HEK293T (cell line): ENCODE results near the gene ADCY9.

Experiments used
- ARNT ChIP-seq: fragments of 450-650 bp; IDR thresholded peaks from 2 replicates; pipeline ENCODE4 v1.6.1; 2017; ENCODE audit warnings: mild to moderate bottlenecking
- BHLHE40 ChIP-seq: fragments of 450-650 bp; IDR thresholded peaks from 2 replicates; pipeline ENCODE4 v1.6.1; 2016; ENCODE audit warnings: mild to moderate bottlenecking, moderate library complexity, borderline replicate concordance
- CTBP1 ChIP-seq: fragments of 450-650 bp; IDR thresholded peaks from 2 replicates; pipeline ENCODE4 v1.6.1; 2016; ENCODE audit warnings: borderline replicate concordance
- ELF4 ChIP-seq: fragments of 450-650 bp; IDR thresholded peaks from 2 replicates; pipeline ENCODE4 v1.6.1; 2017; ENCODE audit warnings: antibody characterized with exemption
- FOXK2 ChIP-seq: fragments of 450-650 bp; IDR thresholded peaks from 2 replicates; pipeline ENCODE4 v1.6.1; 2016; ENCODE audit warnings: mild to moderate bottlenecking
- FOXM1 ChIP-seq: fragments of 450-650 bp; IDR thresholded peaks from 2 replicates; pipeline ENCODE4 v1.6.1; 2017; ENCODE audit warnings: mild to moderate bottlenecking, borderline replicate concordance
- HDGF ChIP-seq: fragments of 450-650 bp; IDR thresholded peaks from 2 replicates; pipeline ENCODE4 v1.6.1; 2017; ENCODE audit warnings: antibody characterized with exemption, borderline replicate concordance
- L3MBTL2 ChIP-seq: fragments of 450-650 bp; conservative IDR thresholded peaks from 2 replicates; pipeline ENCODE4 v1.6.1; 2016; ENCODE audit warnings: mild to moderate bottlenecking
- SP1 ChIP-seq: fragments of 450-650 bp; IDR thresholded peaks from 2 replicates; pipeline ENCODE4 v1.6.1; 2017
- SUZ12 ChIP-seq: fragments of 450-650 bp; IDR thresholded peaks from 2 replicates; pipeline ENCODE4 v1.6.1; 2016; ENCODE audit warnings: mild to moderate bottlenecking
- TARDBP ChIP-seq: fragments of 450-650 bp; IDR thresholded peaks from 2 replicates; pipeline ENCODE4 v1.6.1; 2016
- TF ChIP-seq, protein P1 (sequence below): fragments of 450-650 bp; IDR thresholded peaks from 2 replicates; pipeline ENCODE4 v1.6.1; 2016

DNA sequence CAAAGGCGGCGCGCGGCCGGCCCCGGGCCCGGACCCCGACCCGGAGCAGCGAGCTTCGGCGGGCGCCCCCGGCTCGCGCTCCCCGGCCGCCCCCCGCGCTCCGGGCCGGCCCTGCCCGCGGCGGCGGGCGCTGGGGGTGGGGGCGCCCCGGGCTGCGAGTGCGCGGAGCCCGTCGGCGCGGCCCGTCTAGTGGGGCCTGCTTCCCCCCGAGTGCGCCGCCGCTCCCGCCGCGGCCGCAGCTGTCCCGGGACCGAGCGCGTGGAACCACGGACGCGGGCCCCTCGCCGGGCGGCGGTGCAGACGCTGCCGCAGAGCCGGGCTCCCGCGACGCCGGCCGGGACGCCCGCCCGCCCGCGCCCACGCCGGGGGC lies 308 bp downstream of the ADCY9 start:
- TF ChIP-seq SUZ12 = no peak
- TF ChIP-seq FOXM1 = no peak
- no peak for TF ChIP-seq ELF4
- TF ChIP-seq L3MBTL2 = no peak
- no peak for TF ChIP-seq SP1
- TF ChIP-seq TARDBP = no peak
- no peak for TF ChIP-seq HDGF
- TF ChIP-seq FOXK2 = no peak
- no peak for TF ChIP-seq ARNT
- TF ChIP-seq BHLHE40 = no peak
- TF ChIP-seq, protein P1, sequence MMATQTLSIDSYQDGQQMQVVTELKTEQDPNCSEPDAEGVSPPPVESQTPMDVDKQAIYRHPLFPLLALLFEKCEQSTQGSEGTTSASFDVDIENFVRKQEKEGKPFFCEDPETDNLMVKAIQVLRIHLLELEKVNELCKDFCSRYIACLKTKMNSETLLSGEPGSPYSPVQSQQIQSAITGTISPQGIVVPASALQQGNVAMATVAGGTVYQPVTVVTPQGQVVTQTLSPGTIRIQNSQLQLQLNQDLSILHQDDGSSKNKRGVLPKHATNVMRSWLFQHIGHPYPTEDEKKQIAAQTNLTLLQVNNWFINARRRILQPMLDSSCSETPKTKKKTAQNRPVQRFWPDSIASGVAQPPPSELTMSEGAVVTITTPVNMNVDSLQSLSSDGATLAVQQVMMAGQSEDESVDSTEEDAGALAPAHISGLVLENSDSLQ = no peak
- TF ChIP-seq CTBP1 = no peak
